Measurements from ENCODE around the gene ZBTB39.
A peak's percentile ranks its signal among the peaks of the same experiment; 100 is the strongest.

DNA sequence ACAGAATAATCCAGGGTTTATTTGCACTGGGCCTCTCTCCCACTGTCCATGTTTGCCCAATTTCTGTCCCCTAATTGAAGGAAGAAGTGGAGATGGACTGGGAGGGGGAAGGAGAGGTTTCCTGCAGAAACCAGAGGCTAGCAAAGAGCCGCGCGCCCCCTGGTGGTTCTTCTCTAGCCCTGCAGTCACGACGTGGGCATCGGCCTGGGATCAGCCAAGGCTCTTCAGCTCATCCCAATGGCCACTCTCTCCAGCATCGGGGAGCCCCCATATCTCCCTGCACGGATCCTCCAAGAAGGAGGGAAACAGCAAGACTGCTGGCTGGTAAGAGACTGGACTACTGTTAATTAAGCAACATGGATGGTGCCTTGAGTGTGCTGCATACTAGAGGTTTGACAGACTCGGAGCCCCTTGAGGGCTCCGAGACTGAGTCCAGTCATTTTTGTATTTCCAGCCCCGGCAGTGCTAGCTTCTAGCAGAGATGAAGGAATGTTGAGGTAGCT is 18.7 kb downstream of the ZBTB39 start:
- TF ChIP-seq, protein P1, sequence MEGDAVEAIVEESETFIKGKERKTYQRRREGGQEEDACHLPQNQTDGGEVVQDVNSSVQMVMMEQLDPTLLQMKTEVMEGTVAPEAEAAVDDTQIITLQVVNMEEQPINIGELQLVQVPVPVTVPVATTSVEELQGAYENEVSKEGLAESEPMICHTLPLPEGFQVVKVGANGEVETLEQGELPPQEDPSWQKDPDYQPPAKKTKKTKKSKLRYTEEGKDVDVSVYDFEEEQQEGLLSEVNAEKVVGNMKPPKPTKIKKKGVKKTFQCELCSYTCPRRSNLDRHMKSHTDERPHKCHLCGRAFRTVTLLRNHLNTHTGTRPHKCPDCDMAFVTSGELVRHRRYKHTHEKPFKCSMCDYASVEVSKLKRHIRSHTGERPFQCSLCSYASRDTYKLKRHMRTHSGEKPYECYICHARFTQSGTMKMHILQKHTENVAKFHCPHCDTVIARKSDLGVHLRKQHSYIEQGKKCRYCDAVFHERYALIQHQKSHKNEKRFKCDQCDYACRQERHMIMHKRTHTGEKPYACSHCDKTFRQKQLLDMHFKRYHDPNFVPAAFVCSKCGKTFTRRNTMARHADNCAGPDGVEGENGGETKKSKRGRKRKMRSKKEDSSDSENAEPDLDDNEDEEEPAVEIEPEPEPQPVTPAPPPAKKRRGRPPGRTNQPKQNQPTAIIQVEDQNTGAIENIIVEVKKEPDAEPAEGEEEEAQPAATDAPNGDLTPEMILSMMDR (IDR thresholded peaks at IDR 0.05), result peak; percentile 87
- TF ChIP-seq TEAD4 (IDR thresholded peaks at IDR 0.05; ENCODE audit: borderline replicate concordance, insufficient read depth) (no peak), RCOR1 (IDR thresholded peaks at IDR 0.05; ENCODE audit: low read length) (no peak), IRF3 (IDR thresholded peaks at IDR 0.05; ENCODE audit: low read depth, low read length) (no peak), NFIC (IDR thresholded peaks at IDR 0.05; ENCODE audit: borderline replicate concordance) (no peak)
- TF ChIP-seq, protein P2, sequence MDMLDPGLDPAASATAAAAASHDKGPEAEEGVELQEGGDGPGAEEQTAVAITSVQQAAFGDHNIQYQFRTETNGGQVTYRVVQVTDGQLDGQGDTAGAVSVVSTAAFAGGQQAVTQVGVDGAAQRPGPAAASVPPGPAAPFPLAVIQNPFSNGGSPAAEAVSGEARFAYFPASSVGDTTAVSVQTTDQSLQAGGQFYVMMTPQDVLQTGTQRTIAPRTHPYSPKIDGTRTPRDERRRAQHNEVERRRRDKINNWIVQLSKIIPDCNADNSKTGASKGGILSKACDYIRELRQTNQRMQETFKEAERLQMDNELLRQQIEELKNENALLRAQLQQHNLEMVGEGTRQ (IDR thresholded peaks at IDR 0.05; ENCODE audit: borderline replicate concordance, low read depth, low read length), result no peak

Measured in SK-N-SH (cell line).